ENCODE measurements around the gene CHD1L. TPM values are rescaled to one million over a fixed set of nuclear protein-coding genes. Genes with fewer than 3 reads are reported as not detected.

The CHD1L gene
- total and polyA plus RNA-seq, 2 of the 13 experiments (the other 11 are each of a cell fraction or from before 2014, with no cell fraction given): 74.3 to 111 TPM

- TF ChIP-seq ZGPAT (CRISPR knock-in tag; IDR thresholded peaks at IDR 0.05) (peak; percentile 90), SOX5 (CRISPR knock-in tag; IDR thresholded peaks at IDR 0.05; ENCODE audit: borderline replicate concordance) (peak; percentile 94), FOXO1 (CRISPR knock-in tag; IDR thresholded peaks at IDR 0.05) (peak; percentile 62; the same call in 1 of the 2 replicates), NR1H2 (CRISPR knock-in tag; IDR thresholded peaks at IDR 0.05; ENCODE audit: borderline replicate concordance, low read depth) (no peak), ASH2L (IDR thresholded peaks at IDR 0.05; ENCODE audit: insufficient read length, low read depth, low read length) (peak; percentile 59), MIXL1 (CRISPR knock-in tag; IDR thresholded peaks at IDR 0.05) (peak; percentile 80; the same call in 1 of the 2 replicates), RBM22 (optimal IDR thresholded peaks at IDR 0.05; ENCODE audit: low read length) (no peak), IRF2 (CRISPR knock-in tag; IDR thresholded peaks at IDR 0.05) (peak; percentile 34; the same call in 1 of the 2 replicates), FOXP4 (CRISPR knock-in tag; IDR thresholded peaks at IDR 0.05) (peak; percentile 89), SAP130 (CRISPR knock-in tag; IDR thresholded peaks at IDR 0.05; ENCODE audit: low read depth) (peak; percentile 69), MED1 (CRISPR knock-in tag; IDR thresholded peaks at IDR 0.05) (peak; percentile 96), HDAC2 (CRISPR knock-in tag; IDR thresholded peaks at IDR 0.05) (peak; percentile 72; the same call in 1 of the 2 replicates), FOXK1 (CRISPR knock-in tag; IDR thresholded peaks at IDR 0.05; ENCODE audit: borderline replicate concordance, low read depth) (peak; percentile 55; the same call in 1 of the 2 replicates), MXI1 (IDR thresholded peaks at IDR 0.05; ENCODE audit: borderline replicate concordance, low read depth, low read length) (peak; percentile 39; the same call in 1 of the 3 replicates), ZNF503 (CRISPR knock-in tag; IDR thresholded peaks at IDR 0.05) (peak; percentile 67), ZEB1 (IDR thresholded peaks at IDR 0.05; ENCODE audit: insufficient replicate concordance, low read depth) (peak; percentile 50), PAF1 (CRISPR knock-in tag; IDR thresholded peaks at IDR 0.05) (0 out of 2 replicates have a peak, but pooled peaks have one; percentile 14), PATZ1 (CRISPR knock-in tag; IDR thresholded peaks at IDR 0.05) (peak; percentile 51), NR2F1 (CRISPR knock-in tag; IDR thresholded peaks at IDR 0.05) (peak; percentile 34 to 66; a peak in 2 of 4 replicates), MYPOP (CRISPR knock-in tag; IDR thresholded peaks at IDR 0.05) (no peak), CHD2 (IDR thresholded peaks at IDR 0.05; ENCODE audit: low read depth, low read length) (no peak), GTF3A (CRISPR knock-in tag; conservative IDR thresholded peaks at IDR 0.05) (0 out of 2 replicates have a peak, but pooled peaks have one; percentile 28), ZNF562 (CRISPR knock-in tag; IDR thresholded peaks at IDR 0.05; ENCODE audit: borderline replicate concordance) (no peak), HNF4A (CRISPR knock-in tag; IDR thresholded peaks at IDR 0.05) (peak; percentile 55)
Observed at GRCh38 chr1:147215540-147215916, 27.0 kb upstream of the CHD1L start (continued).
